ENCODE measurements around the gene SPP2.

GRCh38 chr2:234014427-234014826 is 36.1 kb upstream of the SPP2 start:
- TF ChIP-seq, protein P1, sequence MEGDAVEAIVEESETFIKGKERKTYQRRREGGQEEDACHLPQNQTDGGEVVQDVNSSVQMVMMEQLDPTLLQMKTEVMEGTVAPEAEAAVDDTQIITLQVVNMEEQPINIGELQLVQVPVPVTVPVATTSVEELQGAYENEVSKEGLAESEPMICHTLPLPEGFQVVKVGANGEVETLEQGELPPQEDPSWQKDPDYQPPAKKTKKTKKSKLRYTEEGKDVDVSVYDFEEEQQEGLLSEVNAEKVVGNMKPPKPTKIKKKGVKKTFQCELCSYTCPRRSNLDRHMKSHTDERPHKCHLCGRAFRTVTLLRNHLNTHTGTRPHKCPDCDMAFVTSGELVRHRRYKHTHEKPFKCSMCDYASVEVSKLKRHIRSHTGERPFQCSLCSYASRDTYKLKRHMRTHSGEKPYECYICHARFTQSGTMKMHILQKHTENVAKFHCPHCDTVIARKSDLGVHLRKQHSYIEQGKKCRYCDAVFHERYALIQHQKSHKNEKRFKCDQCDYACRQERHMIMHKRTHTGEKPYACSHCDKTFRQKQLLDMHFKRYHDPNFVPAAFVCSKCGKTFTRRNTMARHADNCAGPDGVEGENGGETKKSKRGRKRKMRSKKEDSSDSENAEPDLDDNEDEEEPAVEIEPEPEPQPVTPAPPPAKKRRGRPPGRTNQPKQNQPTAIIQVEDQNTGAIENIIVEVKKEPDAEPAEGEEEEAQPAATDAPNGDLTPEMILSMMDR (IDR thresholded peaks at IDR 0.05): no peak
- no peak for TF ChIP-seq EP300 (IDR thresholded peaks at IDR 0.05)
